NCI-H2227 (cell line): ENCODE results near the gene NFKBIZ.
"Not testable (repeated sequence)": the region's sequence is repeated elsewhere in the genome, so short reads cannot be mapped to it uniquely, and the experiment has no call there.

Experiments
- DNase-seq: peaks from one replicate; lab custom pipeline; 2025; ENCODE audit not compliant: unreplicated experiment; lab: John Stamatoyannopoulos, UW

NFKBIZ gene

GRCh38 chr3:101850246-101851051 lies 1.1 kb downstream of the NFKBIZ start:
- DNase-seq = no peak

- DNase-seq = no peak
Observed at GRCh38 chr3:101851072-101851770, 1.9 kb downstream of the NFKBIZ start.

- DNase-seq = no peak
Observed at GRCh38 chr3:101851850-101852714, 2.8 kb downstream of the NFKBIZ start.

GRCh38 chr3:101852983-101853840 lies 3.9 kb downstream of the NFKBIZ start:
- no peak for DNase-seq

GRCh38 chr3:101853982-101854381 lies 4.7 kb downstream of the NFKBIZ start:
- DNase-seq = no peak

- DNase-seq = no peak
Observed at GRCh38 chr3:101854608-101855304, 5.4 kb downstream of the NFKBIZ start.

GRCh38 chr3:101857301-101857741 lies 8.0 kb downstream of the NFKBIZ start:
- no peak for DNase-seq

GRCh38 chr3:101858464-101859030 lies 9.2 kb downstream of the NFKBIZ start:
- DNase-seq = no peak

- no peak for DNase-seq
Observed at GRCh38 chr3:101859882-101860448, 10.7 kb downstream of the NFKBIZ start.

- no peak for DNase-seq
Observed at GRCh38 chr3:101861212-101861788, 12.0 kb downstream of the NFKBIZ start.

- DNase-seq = no peak
Observed at GRCh38 chr3:101861789-101862415, 12.6 kb downstream of the NFKBIZ start.

- no peak for DNase-seq
Observed at GRCh38 chr3:101862416-101863165, 13.3 kb downstream of the NFKBIZ start.

GRCh38 chr3:101864926-101865325 lies 15.6 kb downstream of the NFKBIZ start:
- DNase-seq = not testable (repeated sequence)

GRCh38 chr3:101865751-101866509 lies 16.6 kb downstream of the NFKBIZ start:
- no peak for DNase-seq

GRCh38 chr3:101867511-101867910 lies 18.2 kb downstream of the NFKBIZ start:
- no peak for DNase-seq

- DNase-seq = no peak
Observed at GRCh38 chr3:101867996-101868395, 18.7 kb downstream of the NFKBIZ start.
